Astrocyte of the cerebellum (primary cell): ENCODE results near the gene LMBR1.
"Not testable (repeated sequence)": the region's sequence is repeated elsewhere in the genome, so short reads cannot be mapped to it uniquely, and the experiment has no call there.

Source experiments
- DNase-seq: peaks from one replicate; pipeline ENCODE4 v3.0.0-alpha.2; 2011; ENCODE audit warnings: low read depth
- H3K4me3 ChIP-seq: 2 replicates; pipeline ENCODE4 v1.5.1; 2011; ENCODE audit warnings: mild to moderate bottlenecking, low read depth, low read length, moderate library complexity
- CTCF ChIP-seq: IDR thresholded peaks from 2 replicates; pipeline ENCODE4 v1.5.1; 2012; ENCODE audit warnings: low read length, low read depth, moderate library complexity, mild to moderate bottlenecking; ENCODE audit errors: missing control alignments
- in situ Hi-C: cut with HindIII; loops from 2 replicates; pipeline ENCODE4 v1.10.0; 2017; ENCODE audit warnings: low sequenced_read_pairs

LMBR1 gene

GRCh38 chr7:156639426-156640256, 253.3 kb downstream of the LMBR1 start:
- DNase-seq, result no peak
- peak overlapping the region; percentile 81 for H3K4me3 ChIP-seq
- in situ Hi-C loops, result no loop called here
- TF ChIP-seq CTCF, result no peak

GRCh38 chr7:156638443-156639077, 254.4 kb downstream of the LMBR1 start:
- in situ Hi-C loops, result no loop called here
- no peak overlapping the region for H3K4me3 ChIP-seq
- TF ChIP-seq CTCF, result no peak
- no peak for DNase-seq

- in situ Hi-C loops, DNase-seq: not testable (repeated sequence)
These were observed 255.9 kb downstream of the LMBR1 start for GRCh38 chr7:156637093-156637492.

GRCh38 chr7:156635529-156636385, 257.2 kb downstream of the LMBR1 start:
- DNase-seq, result no peak
- no peak for TF ChIP-seq CTCF
- in situ Hi-C loops, result no loop called here
- H3K4me3 ChIP-seq, result no peak overlapping the region

More at GRCh38 chr7:156637093-156637492, 255.9 kb downstream of the LMBR1 start:
- H3K4me3 ChIP-seq, result not testable (repeated sequence)

- TF ChIP-seq CTCF, result no peak
- in situ Hi-C loops, result no loop called here
- DNase-seq, result no peak
- H3K4me3 ChIP-seq, result no peak overlapping the region
These were observed 258.9 kb downstream of the LMBR1 start for GRCh38 chr7:156634117-156634516.

GRCh38 chr7:156629873-156630272, 263.1 kb downstream of the LMBR1 start:
- in situ Hi-C loops, result no loop called here
- no peak overlapping the region for H3K4me3 ChIP-seq
- DNase-seq, result no peak
- TF ChIP-seq CTCF, result no peak
